Endodermal cell (in vitro differentiated cells): ENCODE results near the gene POLQ. TPM values are rescaled to one million over a fixed set of nuclear protein-coding genes. Genes with fewer than 3 reads are reported as not detected.

Source experiments
- DNase-seq: peaks from one replicate; pipeline ENCODE4 v3.0.0-alpha.2; 2017
- H3K27ac ChIP-seq: 2 replicates; pipeline ENCODE4 v1.5.1; 2013; ENCODE audit warnings: mild to moderate bottlenecking, low read depth, low read length, moderate library complexity
- H3K27me3 ChIP-seq: 2 replicates; pipeline ENCODE4 v1.6.1; 2013; ENCODE audit warnings: mild to moderate bottlenecking, low read length, moderate library complexity; ENCODE audit not compliant: insufficient read depth, control insufficient read depth, poor library complexity, severe bottlenecking
- H3K36me3 ChIP-seq: 2 replicates; pipeline ENCODE4 v1.7.0; 2013; ENCODE audit warnings: mild to moderate bottlenecking, low read length, moderate library complexity; ENCODE audit not compliant: control insufficient read depth, insufficient read depth
- H3K4me1 ChIP-seq: one replicate; pipeline ENCODE4 v1.7.0; 2013; ENCODE audit warnings: low read length; ENCODE audit not compliant: control insufficient read depth, insufficient read depth
- H3K4me3 ChIP-seq: 2 replicates; pipeline ENCODE4 v1.5.1; 2013; ENCODE audit warnings: mild to moderate bottlenecking, low read length, moderate library complexity
- H3K9ac ChIP-seq: 2 replicates; pipeline ENCODE4 v1.6.1; 2013; ENCODE audit warnings: mild to moderate bottlenecking, low read length, moderate library complexity; ENCODE audit not compliant: poor library complexity, severe bottlenecking; ENCODE audit errors: extremely low read depth
- H3K9me3 ChIP-seq: 2 replicates; pipeline ENCODE4 v1.6.1; 2013; ENCODE audit warnings: mild to moderate bottlenecking, low read length, moderate library complexity; ENCODE audit not compliant: control insufficient read depth
- H3K27ac Mint-ChIP-seq: 2 replicates; pipeline ENCODE4 v1.8.0; 2020; ENCODE audit warnings: mixed read lengths
- H3K27me3 Mint-ChIP-seq: 2 replicates; pipeline ENCODE4 v1.8.0; 2021; ENCODE audit warnings: mild to moderate bottlenecking, mixed read lengths; ENCODE audit not compliant: insufficient read depth
- H3K36me3 Mint-ChIP-seq: 2 replicates; pipeline ENCODE4 v1.8.0; 2020; ENCODE audit warnings: low read depth, mixed read lengths
- H3K4me1 Mint-ChIP-seq: 2 replicates; pipeline ENCODE4 v1.8.0; 2020; ENCODE audit warnings: mixed read lengths
- H3K4me3 Mint-ChIP-seq: 2 replicates; pipeline ENCODE4 v1.8.0; 2020; ENCODE audit warnings: mild to moderate bottlenecking, moderate library complexity, mixed read lengths
- H3K9me3 Mint-ChIP-seq: 2 replicates; pipeline ENCODE4 v1.8.0; 2020; ENCODE audit warnings: mild to moderate bottlenecking, mixed read lengths
- CTCF ChIP-seq: fragments of 200-600 bp; sonication (generic); conservative IDR thresholded peaks from 2 replicates; pipeline ENCODE4 v1.5.0; 2021; ENCODE audit warnings: antibody characterized with exemption, mild to moderate bottlenecking
- WGBS, 2 experiments: methylation state at CpG; one replicate each; pipeline versions ENCODE4 v1.1.5 to v1.1.7; 2013; ENCODE audit warnings: missing lambda C conversion rate in 2 of 2, mixed read lengths in 1 of 2; ENCODE audit not compliant: insufficient coverage in 1 of 2, insufficient read length in 1 of 2; 5-methylcytosine and 5-hydroxymethylcytosine counted together
- total RNA-seq, 2 donors: library from RNA; stranded (reverse); fragmentation: NEBNext Ultra II Directional in 1 of 2; extraction: Animal tissue kit (Norgen Biotek cat#: 25700) in 1 of 2; gene quantifications; 2 replicates in 1 of 2; 3 replicates in 1 of 2; pipeline ENCODE4 v1.2.1, GENCODE V29; 2021

Gene POLQ
- total RNA-seq, 2 donors from 2014 or later, result 12.6 to 18.6 TPM

GRCh38 chr3:121562148-121562547, 16.4 kb upstream of the POLQ start:
- Histone ChIP-seq H3K4me3 (no peak overlapping the region), H3K9me3 (no peaks in the 10 kb centered on the region), H3K4me1 (no peaks in the 10 kb centered on the region), H3K27me3 (no peaks in the 10 kb centered on the region), H3K9ac (no peak overlapping the region), H3K36me3 (no peaks in the 10 kb centered on the region), H3K27ac (no peak overlapping the region)
- Mint-ChIP-seq H3K4me1 (peaks cover 3% of the 10 kb centered on the region), H3K27me3 (peaks cover 2% of the 10 kb centered on the region), H3K4me3 (no peak overlapping the region), H3K27ac (no peak overlapping the region), H3K9me3 (no peaks in the 10 kb centered on the region), H3K36me3 (no peaks in the 10 kb centered on the region)
- TF ChIP-seq CTCF, result no peak
- DNase-seq, result no peak

- 93 to 97% methylated on average over 4 to 5 of the region's 5 CpGs for WGBS, 2 experiments
- Mint-ChIP-seq H3K27ac (no peak overlapping the region), H3K27me3 (peaks cover 2% of the 10 kb centered on the region)
These were observed 11.7 kb upstream of the POLQ start for GRCh38 chr3:121557426-121557934.

GRCh38 chr3:121552797-121553196, 7.0 kb upstream of the POLQ start:
- no peak for DNase-seq
- H3K9me3 ChIP-seq, result no peaks in the 10 kb centered on the region
- Mint-ChIP-seq H3K36me3 (no peaks in the 10 kb centered on the region), H3K4me1 (no peaks in the 10 kb centered on the region), H3K4me3 (no peak overlapping the region), H3K9me3 (no peaks in the 10 kb centered on the region), H3K27me3 (no peaks in the 10 kb centered on the region), H3K27ac (no peak overlapping the region)
- no peak overlapping the region for H3K4me3 ChIP-seq
- WGBS, 2 experiments, result 94 to 96% methylated on average over 2 of the region's 3 CpGs
- H3K36me3 ChIP-seq, result no peaks in the 10 kb centered on the region
- H3K27ac ChIP-seq, result no peak overlapping the region
- no peaks in the 10 kb centered on the region for H3K27me3 ChIP-seq
- no peak overlapping the region for H3K9ac ChIP-seq
- TF ChIP-seq CTCF, result no peak
- no peaks in the 10 kb centered on the region for H3K4me1 ChIP-seq

More at GRCh38 chr3:121557426-121557934, 11.7 kb upstream of the POLQ start:
- Mint-ChIP-seq H3K36me3 (no peaks in the 10 kb centered on the region), H3K4me1 (peaks cover 3% of the 10 kb centered on the region), H3K4me3 (no peak overlapping the region), H3K9me3 (no peaks in the 10 kb centered on the region)
- H3K4me1 ChIP-seq, result no peaks in the 10 kb centered on the region
- H3K9ac ChIP-seq, result no peak overlapping the region
- no peak overlapping the region for H3K4me3 ChIP-seq
- H3K36me3 ChIP-seq, result no peaks in the 10 kb centered on the region
- no peaks in the 10 kb centered on the region for H3K9me3 ChIP-seq
- no peak for DNase-seq
- no peak overlapping the region for H3K27ac ChIP-seq
- TF ChIP-seq CTCF, result no peak
- no peaks in the 10 kb centered on the region for H3K27me3 ChIP-seq
